ENCODE results near the gene MRAP.

GRCh38 chr21:32270748-32271147, 27.9 kb upstream of the MRAP start:
- TF ChIP-seq CTCF (IDR thresholded peaks at IDR 0.05) (no peak), POLR2A (IDR thresholded peaks at IDR 0.05) (no peak), EP300 (IDR thresholded peaks at IDR 0.05) (no peak)

Data from gastroesophageal sphincter (tissue), 3 donors.